GM19239 (cell line): ENCODE results near the gene HOXA7.

Source experiments
- DNase-seq: peaks from one replicate; pipeline ENCODE4 v3.0.0; 2011; ENCODE audit warnings: low spot score; ENCODE audit not compliant: insufficient read length
- FAIRE-seq: peaks from 2 replicates; lab custom pipeline; 2011; peaks lifted over from hg19 to GRCh38; lab: Jason Lieb, UNC

The HOXA7 gene

GRCh38 chr7:27194002-27194352, 37.5 kb upstream of the HOXA7 start:
- FAIRE-seq: no peak
- no peak for DNase-seq

- DNase-seq (no peak), FAIRE-seq (no peak)
Measured at GRCh38 chr7:27193335-27194001, 37.0 kb upstream of the HOXA7 start.

DNA sequence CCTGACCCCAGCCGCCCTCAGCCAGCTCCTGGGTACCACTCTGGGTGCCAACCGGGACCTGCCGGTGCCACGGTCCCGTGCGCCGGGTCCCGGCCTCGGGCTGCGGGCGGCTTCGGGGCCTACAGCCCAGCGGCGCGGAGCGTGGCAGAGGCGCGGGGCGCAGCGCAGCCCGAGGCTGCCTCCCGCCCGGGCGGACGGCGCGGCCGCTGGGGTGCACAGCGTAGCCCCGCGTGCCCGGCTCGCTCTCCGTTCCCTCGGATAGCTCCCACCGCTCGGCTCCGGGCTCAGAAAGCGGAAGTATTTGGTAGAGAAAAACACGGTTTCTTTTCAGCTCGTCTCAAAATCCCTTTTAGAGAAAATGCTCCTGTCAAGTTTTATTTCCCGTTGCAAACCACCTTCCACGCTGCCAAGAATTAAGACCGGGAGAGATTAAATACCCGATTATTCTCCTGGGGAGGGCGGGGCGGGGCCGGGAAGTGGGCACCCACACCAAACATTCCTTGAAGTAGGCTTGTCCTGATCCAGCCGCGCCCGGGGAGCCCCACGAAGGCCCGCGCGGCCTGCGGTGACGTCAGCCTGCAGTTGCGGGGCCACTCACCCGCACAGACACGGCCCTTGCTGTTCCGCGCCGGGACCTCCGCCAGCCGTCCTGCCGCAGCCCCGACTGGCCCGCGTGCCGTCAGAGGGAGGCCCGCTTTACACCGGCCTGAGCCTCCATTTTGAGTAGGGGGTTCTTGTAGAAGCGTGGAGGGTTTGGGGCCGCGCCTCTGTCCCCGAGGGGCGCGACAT, 36.3 kb upstream of the HOXA7 start:
- DNase-seq (no peak), FAIRE-seq (no peak)

- FAIRE-seq: no peak
- no peak for DNase-seq
Measured at GRCh38 chr7:27191833-27192545, 35.5 kb upstream of the HOXA7 start.

- DNase-seq (no peak), FAIRE-seq (no peak)
Measured at GRCh38 chr7:27191161-27191731, 34.8 kb upstream of the HOXA7 start.

GRCh38 chr7:27189997-27190748, 33.7 kb upstream of the HOXA7 start:
- DNase-seq (no peak), FAIRE-seq (no peak)

DNA sequence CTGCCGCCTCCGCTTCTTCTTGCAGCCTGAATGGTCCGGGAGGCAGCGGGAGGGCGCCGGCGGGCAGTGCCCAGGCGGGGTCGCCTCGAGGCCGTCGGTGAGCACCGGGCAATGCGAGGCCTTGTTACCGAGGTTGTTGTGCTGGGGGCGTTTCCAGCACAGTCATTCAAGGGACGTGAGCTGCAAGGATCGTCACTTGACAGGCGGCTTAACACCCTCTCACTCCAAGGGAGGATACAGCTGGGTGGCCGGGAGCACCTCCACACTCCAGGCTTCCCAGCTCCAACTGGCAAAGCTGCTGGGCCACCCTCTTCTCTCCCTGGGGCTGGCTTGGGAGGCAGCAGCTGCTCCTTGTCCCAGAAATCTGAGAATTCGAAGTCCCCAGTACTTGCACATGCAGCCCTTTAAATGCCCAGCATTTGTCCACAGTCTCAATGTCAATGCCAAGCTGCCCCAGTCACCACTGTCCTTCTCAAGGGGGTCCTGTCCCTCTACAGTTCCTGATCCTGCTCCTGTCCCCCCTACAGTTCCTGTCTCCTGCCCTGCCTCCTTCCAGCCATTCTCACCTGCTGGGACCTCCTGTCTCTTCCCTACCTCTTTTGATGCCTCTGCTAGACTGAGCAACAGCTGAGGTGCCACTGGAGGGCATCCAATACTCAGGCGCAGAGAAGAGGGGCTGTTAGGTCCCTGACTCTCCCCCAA, 33.0 kb upstream of the HOXA7 start:
- FAIRE-seq (no peak), DNase-seq (no peak)

DNA sequence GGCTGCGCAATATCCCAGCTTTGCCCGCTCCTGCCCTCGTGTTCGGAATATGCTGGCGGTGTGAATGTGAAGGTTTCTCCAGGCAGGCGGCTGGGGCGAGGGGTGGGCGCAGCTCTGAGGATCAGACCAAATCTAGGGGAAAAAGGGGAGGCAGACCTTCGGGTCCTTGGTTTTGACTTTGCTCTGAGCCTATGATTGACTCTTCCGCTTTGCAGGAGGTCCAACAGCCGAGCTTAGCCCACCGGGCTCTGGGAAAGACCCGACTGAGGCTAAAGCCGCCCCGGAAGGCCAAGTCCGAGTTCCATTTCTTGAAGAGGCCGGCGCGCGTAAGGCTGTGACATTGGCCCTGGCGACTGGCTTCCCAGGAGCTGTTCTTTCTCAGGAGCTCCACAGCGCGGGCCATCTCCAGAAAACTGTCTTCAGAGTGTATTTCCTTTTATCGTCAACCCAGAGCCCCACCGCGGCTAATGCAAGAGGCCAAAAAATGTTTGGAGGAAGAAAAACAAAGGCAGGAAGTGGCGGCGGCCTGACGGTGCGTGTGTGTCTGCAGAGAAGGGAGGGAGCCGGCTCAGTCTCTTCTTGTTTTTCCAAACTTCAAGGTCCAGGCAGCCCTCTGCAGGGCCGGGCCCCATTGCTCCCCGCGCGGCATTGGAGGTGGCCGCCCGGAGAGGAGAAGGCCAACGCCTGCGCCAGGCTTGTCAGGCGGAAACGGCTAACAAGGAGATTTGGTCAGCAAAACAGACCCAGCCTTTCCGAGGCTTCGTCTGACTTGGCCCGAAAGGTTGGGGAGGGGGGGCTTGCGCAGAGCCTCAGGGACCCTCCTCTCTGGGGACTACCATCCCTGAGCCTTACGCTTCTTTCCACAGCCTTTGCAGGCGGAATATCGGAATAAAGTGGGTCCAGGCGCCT, 32.2 kb upstream of the HOXA7 start:
- DNase-seq (no peak), FAIRE-seq (no peak)

DNA sequence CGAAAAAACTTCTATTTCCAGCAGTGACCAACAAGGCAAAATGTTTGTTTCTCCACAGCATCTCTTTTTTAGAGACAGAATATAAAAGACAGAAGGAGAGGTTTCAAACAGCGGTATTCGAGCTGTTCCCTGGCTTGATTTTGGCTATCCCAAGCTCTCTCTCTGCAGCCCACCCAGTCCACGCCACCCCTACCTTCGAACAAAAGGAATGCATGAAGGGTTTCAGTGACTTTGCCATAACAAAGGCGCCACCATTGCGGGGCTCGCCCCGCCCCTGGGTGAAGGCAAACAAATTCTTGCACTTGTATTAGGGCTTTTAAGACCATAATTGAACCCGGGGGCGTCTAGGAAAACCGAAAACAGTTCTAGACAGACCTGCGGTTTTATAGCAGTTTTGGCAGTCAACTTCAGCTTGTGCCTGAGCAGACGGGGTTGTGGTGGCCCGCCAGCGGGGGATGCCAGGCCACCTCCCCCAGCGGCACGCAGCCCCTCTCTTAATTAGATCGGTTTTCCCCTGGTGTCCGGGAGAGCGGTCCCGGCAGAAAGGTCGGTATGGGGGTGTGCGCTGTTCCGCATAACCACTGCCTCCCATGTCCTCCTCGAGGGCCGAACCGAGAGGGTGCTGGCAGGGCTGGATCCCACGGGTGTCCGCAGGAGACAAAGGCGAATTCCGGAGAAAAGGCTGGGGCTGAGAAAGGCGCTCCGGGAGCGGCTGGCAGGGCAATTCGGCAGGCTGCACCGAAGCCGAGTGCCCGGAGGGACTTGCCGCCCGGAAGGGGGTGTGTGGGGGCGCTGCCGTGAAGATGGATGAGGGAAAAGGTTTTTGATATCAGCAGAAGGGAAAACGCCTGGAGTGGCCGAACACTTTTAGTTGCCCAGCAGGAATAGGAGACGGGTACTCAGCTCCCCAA, 31.3 kb upstream of the HOXA7 start:
- FAIRE-seq (no peak), DNase-seq (no peak)

DNA sequence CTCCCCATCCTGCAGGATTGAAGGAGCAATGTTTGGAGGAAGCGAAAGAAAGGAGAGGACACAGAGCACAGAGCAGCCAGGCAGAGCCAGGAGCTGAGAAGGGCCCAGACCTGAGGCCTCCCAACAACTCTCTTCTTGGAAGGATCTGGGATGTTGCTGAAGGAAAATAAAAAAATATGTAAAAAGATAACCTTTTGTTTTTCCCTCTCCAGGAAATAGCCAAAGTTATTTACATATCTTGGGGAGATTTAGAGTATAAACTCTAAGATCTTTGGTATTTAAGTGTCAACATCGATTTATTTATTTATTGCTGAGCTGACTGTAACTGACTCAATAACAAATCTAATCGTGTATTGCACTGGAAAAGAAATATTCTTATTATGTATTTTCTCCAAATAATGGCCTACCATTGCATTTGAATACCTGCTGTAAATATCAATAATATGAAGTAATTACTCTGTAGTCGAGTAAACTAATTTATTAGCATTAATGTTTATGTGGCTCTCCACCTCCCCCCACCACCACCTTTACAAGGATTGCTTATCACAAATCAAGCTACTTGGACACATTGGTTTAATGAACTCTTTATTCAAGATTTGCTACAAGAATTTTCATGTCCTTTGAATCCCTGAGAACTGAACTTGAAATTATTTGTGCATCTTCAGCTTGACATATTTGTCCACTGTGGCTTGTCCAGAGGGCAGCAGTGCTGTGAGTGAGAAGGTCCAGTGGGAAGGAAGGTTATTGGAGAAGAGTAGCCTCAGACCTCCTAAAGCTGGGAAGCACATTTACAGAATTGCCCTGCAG, 30.4 kb upstream of the HOXA7 start:
- DNase-seq (no peak), FAIRE-seq (no peak)

DNA sequence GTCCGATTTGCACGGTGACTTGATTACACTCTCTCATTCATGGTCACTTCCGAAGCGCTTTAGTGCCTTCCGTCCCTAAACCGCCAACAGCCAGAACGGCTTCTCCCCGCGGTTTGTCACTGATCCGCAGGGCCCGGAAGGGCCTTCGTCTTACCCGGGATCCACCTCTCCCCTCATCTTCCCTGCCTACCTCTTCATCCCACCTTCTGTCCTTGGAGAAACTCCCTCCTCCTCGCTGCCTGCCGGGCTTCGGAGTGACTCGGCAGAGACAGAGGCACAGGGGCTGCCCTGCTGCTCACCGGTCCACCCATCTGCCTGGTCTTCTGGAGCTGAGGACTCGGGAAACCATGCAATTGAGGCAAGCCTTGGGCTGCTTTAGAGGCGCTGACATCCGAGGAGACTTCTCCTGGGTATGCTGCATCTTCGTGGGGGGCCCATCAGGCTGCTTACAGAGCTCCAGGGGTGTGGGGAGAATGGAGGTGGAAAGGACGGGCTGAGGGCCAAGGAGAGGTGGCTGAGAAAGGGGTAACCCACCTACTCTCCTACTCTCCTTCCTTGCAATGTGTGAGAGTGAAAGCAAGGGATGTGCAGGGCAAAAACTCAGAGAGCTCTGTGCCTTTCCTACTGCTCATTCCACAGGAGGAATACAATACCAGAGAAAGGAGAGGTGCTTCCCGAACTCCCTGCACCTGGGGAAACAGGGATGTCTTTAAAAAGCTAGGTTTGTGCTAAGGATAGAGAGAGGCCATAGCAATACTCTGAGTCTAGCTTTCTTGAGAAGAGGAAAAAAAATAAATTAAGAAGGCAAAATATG, 29.6 kb upstream of the HOXA7 start:
- DNase-seq: no peak
- FAIRE-seq: no peak

DNA sequence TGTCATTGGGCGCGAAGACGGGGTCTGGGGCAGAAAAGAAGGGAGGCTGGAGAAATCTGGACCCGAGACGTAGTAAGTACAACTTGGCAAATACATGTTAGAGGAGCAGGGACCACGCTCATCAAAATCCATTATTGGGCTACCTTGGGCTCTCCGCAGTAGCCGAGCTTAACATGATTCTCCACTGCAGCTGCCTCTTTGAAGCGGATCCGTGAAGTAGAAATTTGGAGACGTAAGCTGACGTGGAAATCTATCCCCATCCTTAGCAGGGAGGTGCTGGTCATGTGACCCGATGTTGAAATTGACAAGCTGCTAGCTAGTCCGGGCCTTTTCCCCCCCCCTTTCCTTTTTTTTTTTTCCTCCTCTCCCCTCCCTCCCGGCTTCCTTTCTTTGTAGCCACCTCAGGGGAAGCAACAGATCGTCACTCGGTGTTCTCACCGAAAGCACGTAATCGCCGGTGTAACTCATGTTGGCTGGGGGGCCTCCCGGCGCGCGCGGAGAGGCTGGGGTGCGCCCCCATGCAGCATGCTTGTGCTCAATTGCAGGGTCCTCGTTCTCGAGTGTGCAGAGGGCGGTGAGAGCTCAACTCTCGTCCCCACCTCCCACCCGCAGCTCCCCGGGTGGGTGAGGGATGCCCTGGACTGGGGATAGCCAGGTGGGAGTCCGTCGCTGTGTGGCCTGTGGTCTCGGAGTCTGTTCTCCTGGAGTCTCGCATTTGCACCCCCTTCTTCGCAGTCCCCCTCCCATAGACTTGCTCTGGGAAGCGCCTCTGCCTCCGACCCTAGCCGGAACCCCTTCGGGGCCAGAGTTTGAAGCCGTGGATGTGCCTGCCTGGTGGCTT, 28.8 kb upstream of the HOXA7 start, which contains the start of gene HOXA11:
Gene HOXA11 (minus strand): TSS at position 220 of the 841 bp plus-strand sequence. CDS start 88 bp downstream, at position 132.
- DNase-seq (no peak), FAIRE-seq (peak; percentile 26)

DNA sequence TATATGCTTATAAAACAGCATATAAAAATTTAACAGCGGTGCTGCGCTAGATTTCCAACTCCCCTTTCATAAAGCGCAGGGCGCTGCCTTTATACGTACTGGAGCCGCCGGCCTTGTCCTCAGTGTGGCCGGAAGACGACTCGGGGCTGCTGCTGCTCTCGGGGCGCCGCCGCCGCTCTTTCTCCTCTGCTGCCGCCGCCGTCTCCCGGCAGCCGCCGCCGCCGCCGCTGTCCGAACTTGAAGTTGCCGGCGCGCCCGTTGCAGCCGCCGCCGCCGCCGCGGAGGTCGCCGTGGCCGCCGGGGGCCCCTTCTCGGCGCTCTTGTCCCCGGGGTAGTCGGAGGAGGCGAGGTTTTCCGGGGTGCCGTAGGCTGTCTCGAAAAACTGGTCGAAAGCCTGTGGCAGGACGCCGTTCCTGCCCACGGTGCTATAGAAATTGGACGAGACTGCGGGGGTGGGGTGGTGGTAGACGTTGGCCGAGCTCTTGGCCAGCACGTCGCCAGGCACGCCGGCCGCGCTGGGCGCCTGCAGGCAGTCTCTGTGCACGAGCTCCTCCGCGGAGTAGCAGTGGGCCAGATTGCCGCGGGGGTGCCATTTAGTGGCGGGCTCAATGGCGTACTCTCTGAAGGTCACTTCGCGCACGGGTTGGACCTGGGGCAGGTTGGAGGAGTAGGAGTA, 28.0 kb upstream of the HOXA7 start:
- DNase-seq (no peak), FAIRE-seq (no peak)

DNA sequence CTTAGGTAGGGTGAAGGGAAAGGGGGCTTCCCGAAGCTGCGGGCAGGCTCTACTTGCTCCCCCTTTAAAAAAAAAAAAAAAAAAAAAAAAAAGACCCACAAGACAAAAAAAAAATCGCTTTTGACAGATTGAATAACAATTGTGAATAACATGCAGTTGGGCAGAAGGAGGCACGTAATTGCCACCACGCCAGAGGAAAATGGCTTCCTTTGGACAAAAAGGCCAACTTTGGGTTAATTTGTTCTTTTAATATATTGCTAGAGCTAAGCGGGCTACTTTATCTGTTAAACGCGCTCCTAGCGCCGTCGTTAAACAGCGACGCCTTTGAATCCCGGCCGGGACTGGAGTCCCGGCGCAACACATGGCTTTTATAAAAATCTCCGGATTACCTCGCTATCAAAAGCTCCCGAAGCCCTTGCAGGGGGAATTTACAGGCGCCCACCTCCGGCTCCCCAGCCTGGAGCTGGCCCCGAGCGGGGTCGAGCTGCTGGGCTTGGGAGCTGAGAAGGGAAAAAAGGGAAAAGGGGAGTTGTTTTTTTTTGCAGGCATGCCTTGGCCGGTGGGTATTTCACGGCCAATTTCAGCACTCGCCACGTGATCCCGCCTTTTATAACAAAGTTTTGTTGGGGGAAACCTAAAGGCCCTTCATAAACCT, 27.3 kb upstream of the HOXA7 start:
- DNase-seq (no peak), FAIRE-seq (no peak)
